ENCODE results near the gene UBE2E2. TPM values are rescaled to one million over a fixed set of nuclear protein-coding genes. Genes with fewer than 3 reads are reported as not detected.

The UBE2E2 gene
- total and polyA plus RNA-seq, 2 donors from 2014 or later, result 40.9 to 61.7 TPM

GRCh38 chr3:23452408-23452807 lies 249.3 kb downstream of the UBE2E2 start:
- Histone ChIP-seq H3K27me3 (ENCODE audit: control insufficient read depth, insufficient read depth, low read length) (no peaks in the 10 kb centered on the region), H3K4me3 (ENCODE audit: low read length in 3 of 3) (no peak overlapping the region), H3K36me3 (ENCODE audit: control insufficient read depth in 2 of 3, insufficient read depth in 3 of 3, low read length in 3 of 3) (no peaks in the 10 kb centered on the region), H3K27ac (ENCODE audit: low read depth in 2 of 2, low read length in 2 of 2) (no peak overlapping the region), H3K4me1 (ENCODE audit: control insufficient read depth in 2 of 3, insufficient read depth in 2 of 3, low read depth in 1 of 3, low read length in 3 of 3) (no peaks in the 10 kb centered on the region), H3K9ac (ENCODE audit: low read length in 3 of 3) (no peak overlapping the region), H3K9me3 (ENCODE audit: control insufficient read depth in 2 of 3, insufficient read depth in 1 of 3, low read length in 3 of 3) (no peaks in the 10 kb centered on the region)
- intact Hi-C loops (cut with DNase I), result no loop called here
- TF ChIP-seq CTCF (IDR thresholded peaks at IDR 0.05; ENCODE audit: borderline replicate concordance, extremely low read depth, insufficient read depth), result no peak
- FAIRE-seq, result no peak
- DNase-seq, result no peak

GRCh38 chr3:23455084-23455483 lies 252.0 kb downstream of the UBE2E2 start:
- FAIRE-seq, result no peak
- H3K4me3 ChIP-seq (ENCODE audit: low read length in 3 of 3), result no peak overlapping the region
- no peak overlapping the region for H3K27ac ChIP-seq (ENCODE audit: low read depth in 2 of 2, low read length in 2 of 2)
- H3K27me3 ChIP-seq (ENCODE audit: control insufficient read depth, insufficient read depth, low read length), result no peaks in the 10 kb centered on the region
- no peak overlapping the region for H3K9ac ChIP-seq (ENCODE audit: low read length in 3 of 3)
- H3K4me1 ChIP-seq (ENCODE audit: control insufficient read depth in 2 of 3, insufficient read depth in 2 of 3, low read depth in 1 of 3, low read length in 3 of 3), result no peaks in the 10 kb centered on the region
- intact Hi-C loops (cut with DNase I), result no loop called here
- no peak for DNase-seq
- H3K9me3 ChIP-seq (ENCODE audit: control insufficient read depth in 2 of 3, insufficient read depth in 1 of 3, low read length in 3 of 3), result no peaks in the 10 kb centered on the region
- no peak for TF ChIP-seq CTCF (IDR thresholded peaks at IDR 0.05; ENCODE audit: borderline replicate concordance, extremely low read depth, insufficient read depth)
- no peaks in the 10 kb centered on the region for H3K36me3 ChIP-seq (ENCODE audit: control insufficient read depth in 2 of 3, insufficient read depth in 3 of 3, low read length in 3 of 3)

DNA sequence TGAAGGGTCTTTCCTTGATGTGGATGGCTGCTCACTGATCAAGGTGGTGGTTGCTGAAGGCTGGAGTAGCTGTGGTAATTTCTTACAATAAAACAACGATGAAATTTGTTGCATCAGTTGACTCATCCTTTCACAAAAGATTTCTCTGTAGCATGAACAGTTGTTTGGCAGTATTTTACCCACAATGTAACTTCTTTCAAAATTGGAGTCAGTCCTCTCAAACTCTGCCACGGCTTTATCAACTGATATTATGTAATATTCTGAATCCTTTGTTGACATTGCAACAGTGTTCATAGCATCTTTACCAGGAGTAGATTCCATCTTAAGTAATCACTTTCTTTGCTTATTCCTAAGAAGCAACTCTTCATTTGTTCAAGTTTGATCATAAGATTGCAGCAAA lies 252.6 kb downstream of the UBE2E2 start:
- H3K9ac ChIP-seq (ENCODE audit: low read length in 3 of 3), result no peak overlapping the region

More for the DNA sequence above, 252.6 kb downstream of the UBE2E2 start:
- Histone ChIP-seq H3K9me3 (ENCODE audit: control insufficient read depth in 2 of 3, insufficient read depth in 1 of 3, low read length in 3 of 3) (no peaks in the 10 kb centered on the region), H3K36me3 (ENCODE audit: control insufficient read depth in 2 of 3, insufficient read depth in 3 of 3, low read length in 3 of 3) (no peaks in the 10 kb centered on the region), H3K4me3 (ENCODE audit: low read length in 3 of 3) (no peak overlapping the region), H3K27me3 (ENCODE audit: control insufficient read depth, insufficient read depth, low read length) (no peaks in the 10 kb centered on the region), H3K4me1 (ENCODE audit: control insufficient read depth in 2 of 3, insufficient read depth in 2 of 3, low read depth in 1 of 3, low read length in 3 of 3) (no peaks in the 10 kb centered on the region), H3K27ac (ENCODE audit: low read depth in 2 of 2, low read length in 2 of 2) (no peak overlapping the region)
- no peak for DNase-seq
- no peak for TF ChIP-seq CTCF (IDR thresholded peaks at IDR 0.05; ENCODE audit: borderline replicate concordance, extremely low read depth, insufficient read depth)
- no peak for FAIRE-seq
- intact Hi-C loops (cut with DNase I), result no loop called here
